Activated CD8-positive, alpha-beta memory T cell treated with anti-CD3 and anti-CD28 coated beads for 48 hours (primary cell): ENCODE results near the gene BEND3.
"Not testable (repeated sequence)": the region's sequence is repeated elsewhere in the genome, so short reads cannot be mapped to it uniquely, and the experiment has no call there.

ENCODE experiments used
- DNase-seq, 3 experiments: peaks; one replicate each; pipeline ENCODE4 v3.0.0-alpha.2; 2020; ENCODE audit warnings: low read depth in 2 of 3, low spot score in 2 of 3

Gene BEND3

DNA sequence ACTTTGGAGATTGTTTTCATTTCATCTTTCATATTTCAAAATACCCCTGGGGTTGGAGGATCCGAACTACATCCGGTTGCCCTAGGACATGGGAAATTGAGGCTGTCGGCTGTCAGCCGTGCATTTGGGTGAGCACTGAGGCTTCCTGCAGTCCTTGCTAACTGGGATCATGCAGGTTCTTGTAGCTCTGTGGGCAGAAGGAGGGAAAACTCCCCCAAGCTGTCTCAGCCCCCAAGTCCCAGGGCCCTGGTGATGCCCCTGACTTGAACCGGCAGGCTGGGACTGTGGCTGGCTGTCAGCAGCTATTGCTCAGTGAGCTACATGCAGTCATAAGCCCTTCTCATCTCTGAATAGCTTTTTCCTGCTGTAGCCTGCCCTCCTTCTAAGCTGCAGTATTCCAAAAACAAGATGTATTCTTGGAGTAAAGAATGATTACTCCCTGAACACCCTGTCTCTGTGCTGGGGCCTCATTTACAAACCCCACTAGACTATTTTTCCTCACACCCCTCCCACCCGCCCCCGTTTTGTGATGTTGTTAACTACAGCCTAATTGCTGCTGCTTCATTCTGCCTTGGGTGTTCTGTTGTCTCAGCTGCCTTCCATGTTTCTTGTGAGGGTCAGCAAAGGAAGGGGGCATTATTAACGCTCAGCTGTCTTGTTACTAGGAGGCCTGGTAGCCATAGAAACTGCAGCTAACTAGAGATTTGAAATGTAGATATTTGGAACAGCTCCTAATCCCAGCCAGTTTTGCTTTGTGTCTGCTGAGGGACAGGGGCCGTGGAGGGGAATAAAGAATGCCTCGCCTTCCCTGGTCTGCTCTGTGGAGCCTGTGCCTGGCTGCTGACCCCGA, 69.3 kb downstream of the BEND3 start:
- no peak for DNase-seq

DNA sequence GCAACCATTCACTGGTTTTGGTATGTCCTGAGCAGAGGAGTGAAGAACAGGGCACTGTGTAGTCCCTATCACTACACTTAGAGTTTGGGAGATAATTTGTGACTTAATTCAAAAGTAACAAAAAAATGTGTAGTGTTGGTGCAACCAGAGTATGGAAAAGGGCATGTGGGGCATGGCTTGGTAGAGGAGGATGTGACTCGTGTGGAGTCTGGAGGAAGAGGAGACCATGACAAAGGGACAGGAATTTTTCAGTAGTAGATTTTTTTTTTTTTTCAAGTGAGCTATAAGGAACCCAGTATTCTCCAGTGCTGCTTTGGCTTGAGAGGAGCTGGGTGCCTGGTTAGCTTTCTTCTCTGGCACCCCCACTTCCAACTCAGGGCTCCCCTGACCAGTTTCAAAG, 82.2 kb downstream of the BEND3 start:
- DNase-seq: no peak

DNA sequence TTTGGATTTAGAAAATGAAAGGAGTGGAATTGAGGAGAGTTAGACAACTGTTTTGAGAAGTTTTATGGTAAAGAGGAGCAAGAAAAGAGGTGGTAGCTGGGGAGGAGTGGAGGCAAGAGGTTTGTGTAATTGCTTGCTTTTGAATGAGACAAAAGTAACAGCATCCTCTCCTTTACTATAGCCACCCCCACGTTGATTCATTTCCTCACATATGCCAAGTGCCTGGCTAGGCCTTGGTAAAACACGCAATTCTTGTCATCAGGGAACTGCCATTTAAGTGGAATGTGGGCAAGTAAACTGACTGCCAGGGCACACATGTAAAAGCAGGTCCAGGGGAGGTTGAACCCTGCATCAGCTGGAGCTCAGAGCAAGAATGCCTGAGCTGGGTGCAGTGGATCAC, 83.3 kb downstream of the BEND3 start:
- DNase-seq: no peak

DNA sequence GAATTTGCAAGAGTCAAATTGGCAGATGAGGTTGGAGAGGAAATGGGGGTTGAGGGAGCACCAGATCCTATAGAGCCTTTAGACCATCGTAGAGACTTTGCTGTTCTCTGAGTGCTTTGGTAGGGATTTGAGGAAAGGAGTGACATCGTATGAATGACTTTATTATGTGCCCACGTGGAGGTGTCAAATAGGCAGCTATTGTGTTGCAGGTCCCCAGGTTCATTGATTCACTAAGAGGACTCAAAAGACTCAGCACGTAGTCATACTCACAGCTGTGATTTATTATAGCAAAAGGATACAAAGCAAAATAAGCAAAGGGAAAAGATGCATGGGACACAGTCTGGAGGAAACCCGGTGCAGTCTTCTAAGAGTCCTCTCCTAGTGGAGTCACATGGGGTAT, 85.2 kb downstream of the BEND3 start:
- no peak for DNase-seq

DNA sequence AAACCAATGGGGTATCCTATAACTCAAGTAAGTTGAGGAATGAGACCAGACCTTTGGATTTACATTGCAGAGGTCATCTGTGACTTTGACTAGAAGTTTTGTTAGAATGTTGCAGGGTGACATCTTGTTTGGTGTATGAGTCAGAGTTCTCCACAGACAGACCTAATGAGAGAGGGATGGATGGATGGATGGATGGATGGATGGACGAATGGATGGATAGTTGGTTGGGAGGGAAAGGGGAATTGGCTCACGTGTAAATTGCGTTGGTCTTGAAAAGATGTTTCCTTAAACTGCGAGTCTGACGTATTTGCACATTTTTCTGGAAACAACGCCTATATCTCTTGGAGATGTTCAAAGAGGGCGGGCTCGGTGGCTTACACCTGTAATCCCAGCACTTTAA, 88.3 kb downstream of the BEND3 start:
- DNase-seq: no peak

DNA sequence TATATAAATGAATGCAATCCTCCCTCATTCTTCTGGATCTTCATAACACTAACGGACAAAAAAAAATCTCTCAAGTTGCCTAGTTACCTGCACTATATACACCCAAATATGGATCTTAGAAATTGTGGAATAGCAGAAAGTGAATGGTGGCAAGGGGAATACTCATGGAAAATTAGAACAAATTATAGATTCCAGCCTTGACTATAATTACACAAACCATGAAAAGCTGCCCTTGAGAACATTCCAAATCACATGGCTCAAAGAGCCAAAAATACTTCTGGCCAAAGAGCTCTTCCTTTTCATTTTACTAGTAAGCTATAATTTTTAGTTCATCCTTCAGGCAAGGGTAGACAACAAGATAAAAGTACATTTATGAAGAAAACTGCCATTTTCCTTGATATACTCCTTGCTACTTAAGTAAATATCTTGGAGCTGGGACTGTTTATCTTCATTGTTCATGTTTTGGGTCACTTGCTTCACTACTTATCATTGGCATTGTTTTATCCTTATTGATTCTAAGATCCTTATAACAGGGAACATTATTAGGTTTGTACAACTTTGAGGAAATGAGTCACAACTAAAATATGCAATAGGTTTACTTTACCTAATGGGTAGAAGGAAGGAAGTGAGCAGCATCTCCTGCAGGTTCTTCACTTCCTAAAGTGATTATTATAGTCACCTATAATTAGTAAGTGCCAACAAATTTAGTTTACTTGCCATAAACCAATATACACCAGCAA, 93.7 kb downstream of the BEND3 start:
- DNase-seq: no peak

DNA sequence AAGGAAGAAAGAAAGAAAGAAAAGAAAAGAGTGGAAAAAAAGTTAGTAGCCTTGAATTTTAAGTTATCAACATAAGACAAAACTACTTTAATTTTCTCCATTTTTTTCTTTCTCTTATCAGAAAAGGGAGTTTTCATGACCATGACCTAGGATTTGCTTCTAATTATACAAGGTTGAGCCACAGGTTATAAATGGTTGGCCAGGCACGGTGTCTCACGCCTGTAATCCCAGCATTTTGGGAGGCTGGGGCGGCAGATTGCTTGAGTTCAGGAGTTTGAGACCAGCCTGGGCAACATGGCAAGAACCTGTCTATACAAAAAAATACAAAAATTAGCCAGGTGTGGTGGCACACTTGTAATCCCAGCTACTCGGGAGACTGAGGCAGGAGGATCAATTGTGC, 95.1 kb downstream of the BEND3 start:
- no peak for DNase-seq

DNA sequence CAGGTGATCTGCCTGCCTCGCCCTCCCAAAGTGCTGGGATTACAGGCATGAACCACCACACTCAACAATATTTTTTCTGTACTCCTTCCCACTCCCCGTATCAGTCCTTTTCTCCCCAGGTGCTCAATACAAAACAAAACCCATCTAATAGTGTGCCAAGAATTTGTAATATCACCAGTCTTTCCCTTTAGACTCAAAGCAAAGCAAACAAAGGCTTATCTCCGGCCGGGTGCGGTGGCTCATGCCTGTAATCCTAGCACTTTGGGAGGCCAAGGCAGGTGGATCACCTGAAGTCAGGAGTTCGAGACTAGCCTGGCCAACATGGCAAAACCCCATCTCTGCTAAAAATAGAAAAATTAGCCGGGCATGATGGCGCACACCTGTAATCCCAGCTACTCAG, 95.7 kb downstream of the BEND3 start:
- DNase-seq: not testable (repeated sequence)

DNA sequence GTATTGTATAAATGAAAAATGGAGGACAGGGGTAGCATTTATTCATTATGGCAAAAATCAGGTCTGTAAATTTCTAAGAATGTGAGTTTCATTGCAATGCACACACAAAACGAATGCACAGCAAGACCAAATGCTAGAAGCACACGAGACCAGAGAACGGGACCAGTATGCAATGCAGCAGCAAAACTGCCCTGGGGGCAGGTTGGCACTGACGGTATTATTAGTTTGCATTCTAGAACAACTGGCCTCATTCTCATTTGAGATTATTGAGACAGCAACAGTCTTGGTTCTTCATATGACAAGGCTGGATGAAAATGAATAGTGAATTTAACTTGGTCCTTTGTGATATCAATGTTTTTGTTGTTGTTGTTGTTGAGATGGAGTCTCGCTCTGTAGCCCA, 96.3 kb downstream of the BEND3 start:
- DNase-seq: no peak
